NCI-H146 (cell line): ENCODE data around the gene FRMPD4.
"Not testable (repeated sequence)": the region's sequence is repeated elsewhere in the genome, so short reads cannot be mapped to it uniquely, and the experiment has no call there.

Source experiments
- DNase-seq: peaks from one replicate; lab custom pipeline; 2025; lab: John Stamatoyannopoulos, UW

FRMPD4 gene

GRCh38 chrX:12441381-12442128, 303.3 kb downstream of the FRMPD4 start:
- no peak for DNase-seq

GRCh38 chrX:12443534-12444098, 305.3 kb downstream of the FRMPD4 start:
- DNase-seq = no peak

GRCh38 chrX:12446342-12447075, 308.2 kb downstream of the FRMPD4 start:
- no peak for DNase-seq

GRCh38 chrX:12447448-12448064, 309.3 kb downstream of the FRMPD4 start:
- DNase-seq = no peak

- no peak for DNase-seq
Observed at GRCh38 chrX:12452268-12452667, 314.0 kb downstream of the FRMPD4 start.

GRCh38 chrX:12460929-12461328, 322.7 kb downstream of the FRMPD4 start:
- no peak for DNase-seq

- no peak for DNase-seq
Observed at GRCh38 chrX:12463052-12463451, 324.8 kb downstream of the FRMPD4 start.

GRCh38 chrX:12463873-12464272, 325.6 kb downstream of the FRMPD4 start:
- no peak for DNase-seq

GRCh38 chrX:12467321-12467720, 329.0 kb downstream of the FRMPD4 start:
- DNase-seq = no peak

GRCh38 chrX:12469296-12469695, 331.0 kb downstream of the FRMPD4 start:
- no peak for DNase-seq

GRCh38 chrX:12471061-12471460, 332.8 kb downstream of the FRMPD4 start:
- DNase-seq = no peak

GRCh38 chrX:12480956-12481355, 342.7 kb downstream of the FRMPD4 start:
- no peak for DNase-seq

- DNase-seq = no peak
Observed at GRCh38 chrX:12488220-12488619, 349.9 kb downstream of the FRMPD4 start.

GRCh38 chrX:12488771-12489170, 350.5 kb downstream of the FRMPD4 start:
- DNase-seq = no peak

- no peak for DNase-seq
Observed at GRCh38 chrX:12489341-12489740, 351.1 kb downstream of the FRMPD4 start.

- no peak for DNase-seq
Observed at GRCh38 chrX:12494400-12495138, 356.3 kb downstream of the FRMPD4 start.

GRCh38 chrX:12496343-12496742, 358.1 kb downstream of the FRMPD4 start:
- peak; percentile 11 for DNase-seq

- peak; percentile 31 for DNase-seq
Observed at GRCh38 chrX:12497832-12498591, 359.7 kb downstream of the FRMPD4 start.

GRCh38 chrX:12505127-12505526, 366.9 kb downstream of the FRMPD4 start:
- peak; percentile 63 for DNase-seq

GRCh38 chrX:12515384-12515783, 377.1 kb downstream of the FRMPD4 start:
- not testable (repeated sequence) for DNase-seq

- no peak for DNase-seq
Observed at GRCh38 chrX:12526306-12526705, 388.0 kb downstream of the FRMPD4 start.
